ENCODE results near the gene PAX9.

Gene PAX9

DNA sequence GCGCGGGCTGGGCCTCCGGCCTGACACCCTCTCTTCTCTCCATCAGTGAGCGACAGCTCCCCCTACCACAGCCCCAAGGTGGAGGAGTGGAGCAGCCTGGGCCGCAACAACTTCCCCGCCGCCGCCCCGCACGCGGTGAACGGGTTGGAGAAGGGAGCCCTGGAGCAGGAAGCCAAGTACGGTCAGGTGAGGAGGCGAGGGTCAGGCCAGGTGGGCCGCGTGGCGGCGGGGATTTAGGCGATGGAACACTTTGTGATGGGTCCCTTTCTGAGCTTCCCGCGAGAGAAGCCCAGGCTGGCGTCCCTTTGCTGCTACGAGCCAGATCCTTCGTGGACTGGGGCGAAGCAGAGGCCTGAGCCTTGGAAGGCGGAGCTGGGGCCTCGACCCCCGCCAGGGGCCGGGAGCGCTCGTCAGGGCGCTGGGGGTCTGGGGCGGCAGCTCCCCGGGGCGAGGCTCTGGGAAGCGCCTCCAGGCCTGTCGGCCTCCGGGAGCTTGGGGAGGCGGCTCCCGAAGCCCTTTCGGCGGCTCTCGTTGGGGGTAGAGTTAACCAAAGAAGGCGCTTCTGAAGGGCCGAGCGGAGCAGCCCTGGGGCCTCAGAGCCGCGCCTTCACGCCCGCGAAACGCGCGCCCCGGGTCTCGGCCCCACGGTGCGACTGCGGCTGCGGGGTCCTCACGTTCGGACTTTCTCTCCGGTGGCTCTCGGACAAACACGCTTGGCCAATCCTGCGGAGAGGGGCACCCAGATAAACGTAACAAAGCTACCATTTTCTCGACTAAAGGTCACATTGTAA is 5.0 kb downstream of the PAX9 start:
- peak overlapping the region; percentile 21 to 57 for H3K4me3 ChIP-seq (ENCODE audit: low read length in 2 of 2)
- peaks cover 3% of the 10 kb centered on the region for H3K79me1 ChIP-seq (ENCODE audit: low read depth, low read length)
- no peak for DNase-seq (ENCODE audit: low spot score)
- H3K36me3 ChIP-seq (replicated peaks in 1 of 2; ENCODE audit: control insufficient read depth in 2 of 2, insufficient read depth in 2 of 2, low read length in 2 of 2) = no peaks in the 10 kb centered on the region
- H2BK12ac ChIP-seq (ENCODE audit: low read length) = no peak overlapping the region
- H3K27ac ChIP-seq (replicated peaks; ENCODE audit: low read length) = no peak overlapping the region
- H2BK5ac ChIP-seq (ENCODE audit: low read length) = peak overlapping the region; percentile 13
- peak overlapping the region; percentile 56 for H3K14ac ChIP-seq (ENCODE audit: low read length)
- no peak overlapping the region for H4K8ac ChIP-seq (ENCODE audit: low read depth, low read length)
- H2BK120ac ChIP-seq (ENCODE audit: low read depth, low read length) = no peak overlapping the region
- H2AFZ ChIP-seq (ENCODE audit: low read length) = peak overlapping the region; percentile 89
- no peak overlapping the region for H4K91ac ChIP-seq (ENCODE audit: low read depth, low read length, poor library complexity)
- no CpG with 5 or more reads among the region's 68 CpGs for WGBS, 2 donors (ENCODE audit: extremely low coverage in 2 of 2, insufficient read length in 2 of 2, insufficient replicate concordance in 1 of 2)
- peak overlapping the region; percentile 4 for H3K9ac ChIP-seq (ENCODE audit: low read depth, low read length, poor library complexity)
- H3K23ac ChIP-seq (ENCODE audit: low read depth, low read length, poor library complexity) = peak overlapping the region; percentile 25
- H3K18ac ChIP-seq (ENCODE audit: low read length) = peak overlapping the region; percentile 89
- H3K4me1 ChIP-seq (ENCODE audit: control insufficient read depth in 2 of 2, insufficient read depth in 1 of 2, low read depth in 1 of 2, low read length in 2 of 2) = peaks cover 14 to 17% of the 10 kb centered on the region in 2 donors
- H2AK5ac ChIP-seq (ENCODE audit: low read depth, low read length) = no peak overlapping the region
- no peak overlapping the region for H3K4ac ChIP-seq (ENCODE audit: low read length)
- no peak overlapping the region for H2BK15ac ChIP-seq (ENCODE audit: low read length)
- peaks cover 0 to 2% of the 10 kb centered on the region in 2 donors for H3K9me3 ChIP-seq (replicated peaks in 1 of 2; ENCODE audit: control insufficient read depth in 2 of 2, insufficient read depth in 1 of 2, low read depth in 1 of 2, low read length in 2 of 2)
- peaks cover 37 to 99% (median 55%) of the 10 kb centered on the region in 3 experiments for H3K27me3 ChIP-seq (ENCODE audit: control insufficient read depth in 3 of 3, insufficient read depth in 3 of 3, low read depth in 1 of 3, low read length in 3 of 3)
- peak overlapping the region; percentile 46 for H3K4me2 ChIP-seq (ENCODE audit: insufficient read depth, low read length, poor library complexity, severe bottlenecking)

DNA sequence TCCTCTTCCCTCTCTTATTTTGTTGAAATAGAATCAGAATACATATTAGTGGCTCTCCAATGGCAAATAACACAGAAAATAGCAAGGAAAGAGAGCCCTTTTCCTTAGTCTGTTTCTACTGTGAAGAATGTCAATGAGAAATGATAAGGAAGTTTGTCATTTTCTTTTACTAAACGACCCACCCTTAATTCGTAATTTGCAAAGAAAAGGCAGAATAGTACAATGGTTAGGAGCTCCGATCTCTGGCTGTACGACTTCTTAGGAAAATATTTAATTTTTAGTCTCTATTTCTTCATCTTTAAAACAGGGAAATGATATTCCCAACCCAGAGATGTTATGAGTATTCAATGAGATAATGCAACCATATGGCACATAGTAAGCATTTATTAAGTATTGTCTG is 6.0 kb downstream of the PAX9 start:
- Histone ChIP-seq H4K8ac (ENCODE audit: low read depth, low read length) (no peak overlapping the region), H2BK12ac (ENCODE audit: low read length) (no peak overlapping the region), H3K4me1 (ENCODE audit: control insufficient read depth in 2 of 2, insufficient read depth in 1 of 2, low read depth in 1 of 2, low read length in 2 of 2) (peaks cover 10 to 11% of the 10 kb centered on the region in 2 donors), H3K36me3 (replicated peaks in 1 of 2; ENCODE audit: control insufficient read depth in 2 of 2, insufficient read depth in 2 of 2, low read length in 2 of 2) (no peaks in the 10 kb centered on the region), H3K23ac (ENCODE audit: low read depth, low read length, poor library complexity) (no peak overlapping the region), H3K14ac (ENCODE audit: low read length) (no peak overlapping the region), H4K91ac (ENCODE audit: low read depth, low read length, poor library complexity) (no peak overlapping the region), H3K27ac (replicated peaks; ENCODE audit: low read length) (no peak overlapping the region), H2AK5ac (ENCODE audit: low read depth, low read length) (no peak overlapping the region), H3K4me2 (ENCODE audit: insufficient read depth, low read length, poor library complexity, severe bottlenecking) (no peak overlapping the region), H3K9me3 (replicated peaks in 1 of 2; ENCODE audit: control insufficient read depth in 2 of 2, insufficient read depth in 1 of 2, low read depth in 1 of 2, low read length in 2 of 2) (peaks cover 0 to 2% of the 10 kb centered on the region in 2 donors), H2BK15ac (ENCODE audit: low read length) (no peak overlapping the region), H3K79me1 (ENCODE audit: low read depth, low read length) (peaks cover 3% of the 10 kb centered on the region), H3K27me3 (ENCODE audit: control insufficient read depth in 3 of 3, insufficient read depth in 3 of 3, low read depth in 1 of 3, low read length in 3 of 3) (peaks cover 32 to 97% (median 44%) of the 10 kb centered on the region in 3 experiments), H2BK120ac (ENCODE audit: low read depth, low read length) (no peak overlapping the region), H3K18ac (ENCODE audit: low read length) (no peak overlapping the region), H3K9ac (ENCODE audit: low read depth, low read length, poor library complexity) (no peak overlapping the region), H2BK5ac (ENCODE audit: low read length) (no peak overlapping the region), H3K4me3 (ENCODE audit: low read length in 2 of 2) (no peak overlapping the region), H3K4ac (ENCODE audit: low read length) (no peak overlapping the region), H2AFZ (ENCODE audit: low read length) (no peak overlapping the region)
- WGBS, 2 donors (ENCODE audit: extremely low coverage in 2 of 2, insufficient read length in 2 of 2, insufficient replicate concordance in 1 of 2) = no CpG with 5 or more reads among the region's 4 CpGs
- no peak for DNase-seq (ENCODE audit: low spot score)

DNA sequence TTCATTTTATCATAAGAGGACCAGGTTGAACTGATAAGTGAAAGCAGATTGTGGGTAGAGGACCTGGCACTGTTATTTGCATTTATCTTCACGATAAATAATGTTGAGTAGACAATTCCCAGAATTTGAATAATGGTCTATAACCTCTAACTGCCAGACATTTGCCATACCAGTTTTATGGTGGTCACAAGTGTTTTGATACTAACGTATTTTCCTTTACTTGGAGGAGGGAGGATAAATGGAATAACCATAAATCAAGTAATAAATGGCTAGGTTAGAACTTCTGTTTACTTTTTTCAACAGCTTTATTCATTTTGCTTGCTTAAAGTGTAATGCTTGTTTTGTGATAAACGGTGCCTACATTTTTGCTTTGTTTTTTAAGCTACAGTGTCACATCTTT is 9.5 kb downstream of the PAX9 start:
- no peak overlapping the region for H2BK120ac ChIP-seq (ENCODE audit: low read depth, low read length)
- no peak overlapping the region for H2BK12ac ChIP-seq (ENCODE audit: low read length)
- H4K91ac ChIP-seq (ENCODE audit: low read depth, low read length, poor library complexity) = no peak overlapping the region
- no peak overlapping the region for H3K14ac ChIP-seq (ENCODE audit: low read length)
- no peak overlapping the region for H3K23ac ChIP-seq (ENCODE audit: low read depth, low read length, poor library complexity)
- no peak overlapping the region for H3K4me2 ChIP-seq (ENCODE audit: insufficient read depth, low read length, poor library complexity, severe bottlenecking)
- no peak overlapping the region for H3K4ac ChIP-seq (ENCODE audit: low read length)
- no peak overlapping the region for H3K9ac ChIP-seq (ENCODE audit: low read depth, low read length, poor library complexity)
- WGBS, 2 donors (ENCODE audit: extremely low coverage in 2 of 2, insufficient read length in 2 of 2, insufficient replicate concordance in 1 of 2) = no CpG with 5 or more reads among the region's 3 CpGs
- H2BK15ac ChIP-seq (ENCODE audit: low read length) = no peak overlapping the region
- H3K9me3 ChIP-seq (replicated peaks in 1 of 2; ENCODE audit: control insufficient read depth in 2 of 2, insufficient read depth in 1 of 2, low read depth in 1 of 2, low read length in 2 of 2) = peaks cover 0 to 2% of the 10 kb centered on the region in 2 donors
- no peak overlapping the region for H3K18ac ChIP-seq (ENCODE audit: low read length)
- H2AK5ac ChIP-seq (ENCODE audit: low read depth, low read length) = no peak overlapping the region
- no peak for DNase-seq (ENCODE audit: low spot score)
- H2BK5ac ChIP-seq (ENCODE audit: low read length) = no peak overlapping the region
- H3K79me1 ChIP-seq (ENCODE audit: low read depth, low read length) = peaks cover 3% of the 10 kb centered on the region
- H4K8ac ChIP-seq (ENCODE audit: low read depth, low read length) = no peak overlapping the region
- no peak overlapping the region for H3K4me3 ChIP-seq (ENCODE audit: low read length in 2 of 2)
- no peaks in the 10 kb centered on the region for H3K36me3 ChIP-seq (replicated peaks in 1 of 2; ENCODE audit: control insufficient read depth in 2 of 2, insufficient read depth in 2 of 2, low read length in 2 of 2)
- H2AFZ ChIP-seq (ENCODE audit: low read length) = no peak overlapping the region
- peaks cover 2 to 10% of the 10 kb centered on the region in 2 donors for H3K4me1 ChIP-seq (ENCODE audit: control insufficient read depth in 2 of 2, insufficient read depth in 1 of 2, low read depth in 1 of 2, low read length in 2 of 2)
- H3K27ac ChIP-seq (replicated peaks; ENCODE audit: low read length) = no peak overlapping the region
- peaks cover 8 to 75% (median 12%) of the 10 kb centered on the region in 3 experiments for H3K27me3 ChIP-seq (ENCODE audit: control insufficient read depth in 3 of 3, insufficient read depth in 3 of 3, low read depth in 1 of 3, low read length in 3 of 3)

GRCh38 chr14:36672095-36672494 is 10.4 kb downstream of the PAX9 start:
- Histone ChIP-seq H4K8ac (ENCODE audit: low read depth, low read length) (no peak overlapping the region), H3K14ac (ENCODE audit: low read length) (no peak overlapping the region), H2BK120ac (ENCODE audit: low read depth, low read length) (no peak overlapping the region), H3K18ac (ENCODE audit: low read length) (no peak overlapping the region), H2BK5ac (ENCODE audit: low read length) (no peak overlapping the region), H3K4me1 (ENCODE audit: control insufficient read depth in 2 of 2, insufficient read depth in 1 of 2, low read depth in 1 of 2, low read length in 2 of 2) (peaks cover 2 to 7% of the 10 kb centered on the region in 2 donors), H3K27me3 (ENCODE audit: control insufficient read depth in 3 of 3, insufficient read depth in 3 of 3, low read depth in 1 of 3, low read length in 3 of 3) (peaks cover 0 to 65% (median 2%) of the 10 kb centered on the region in 3 experiments), H3K9me3 (replicated peaks in 1 of 2; ENCODE audit: control insufficient read depth in 2 of 2, insufficient read depth in 1 of 2, low read depth in 1 of 2, low read length in 2 of 2) (peaks cover 0 to 2% of the 10 kb centered on the region in 2 donors), H3K4me2 (ENCODE audit: insufficient read depth, low read length, poor library complexity, severe bottlenecking) (no peak overlapping the region), H3K79me1 (ENCODE audit: low read depth, low read length) (no peaks in the 10 kb centered on the region), H3K36me3 (replicated peaks in 1 of 2; ENCODE audit: control insufficient read depth in 2 of 2, insufficient read depth in 2 of 2, low read length in 2 of 2) (no peaks in the 10 kb centered on the region), H2BK15ac (ENCODE audit: low read length) (no peak overlapping the region), H2BK12ac (ENCODE audit: low read length) (no peak overlapping the region), H4K91ac (ENCODE audit: low read depth, low read length, poor library complexity) (no peak overlapping the region), H3K27ac (replicated peaks; ENCODE audit: low read length) (no peak overlapping the region), H2AK5ac (ENCODE audit: low read depth, low read length) (no peak overlapping the region), H3K4ac (ENCODE audit: low read length) (no peak overlapping the region), H3K23ac (ENCODE audit: low read depth, low read length, poor library complexity) (no peak overlapping the region), H3K4me3 (ENCODE audit: low read length in 2 of 2) (no peak overlapping the region), H2AFZ (ENCODE audit: low read length) (no peak overlapping the region), H3K9ac (ENCODE audit: low read depth, low read length, poor library complexity) (no peak overlapping the region)
- WGBS, 2 donors (ENCODE audit: extremely low coverage in 2 of 2, insufficient read length in 2 of 2, insufficient replicate concordance in 1 of 2) = no CpG with 5 or more reads among the region's 4 CpGs
- DNase-seq (ENCODE audit: low spot score) = no peak
